A549 (cell line): Measurements from ENCODE around the gene CD79A. TPM values are rescaled to one million over a fixed set of nuclear protein-coding genes. Genes with fewer than 3 reads are reported as not detected.

Source experiments
- ATAC-seq, 2 experiments: fragments of 200-7000 bp in 1 of 2; fragments of >200 bp in 1 of 2; cut with Nextera tagmentation in 1 of 2; cut with Tn5 transposase in 1 of 2; 3 replicates each; pipeline versions ENCODE4 v1.8.0 to v1.9.1; 2018 to 2020; ENCODE audit warnings: mild to moderate bottlenecking in 1 of 2, moderate library complexity in 1 of 2
- CTCF ChIA-PET: fragments of 300-600 bp; sonication (Branson Sonifier 250); formaldehyde crosslinking; extraction: SDS; loops from one replicate; lab custom pipeline; 2021; ENCODE audit warnings: antibody characterized with exemption, inconsistent platforms; lab: Yijun Ruan, JAX
- POLR2A ChIA-PET: fragments of 350-600 bp; formaldehyde crosslinking; extraction: SDS; loops from one replicate; lab custom pipeline; 2021; ENCODE audit warnings: antibody characterized with exemption, inconsistent platforms; lab: Yijun Ruan, JAX
- DNase-seq, 2 experiments: peaks; one replicate each; pipeline versions ENCODE4 v3.0.0 to v3.0.0-alpha.2; 2011 to 2016; ENCODE audit warnings: low read depth in 1 of 2, low spot score in 1 of 2
- FAIRE-seq: peaks from 2 replicates; lab custom pipeline; 2011; peaks lifted over from hg19 to GRCh38; lab: Jason Lieb, UNC
- H3K27ac ChIP-seq, 2 experiments: fragments of >200 bp; sonication (Bioruptor Twin); formaldehyde crosslinking; 3 replicates each; pipeline ENCODE4 v1.5.1; 2016 to 2017
- H3K4me1 ChIP-seq: fragments of >200 bp; sonication (Bioruptor Twin); formaldehyde crosslinking; 3 replicates; pipeline ENCODE4 v1.6.1; 2016
- H3K4me2 ChIP-seq: fragments of >200 bp; sonication (Bioruptor Twin); formaldehyde crosslinking; 3 replicates; pipeline ENCODE4 v1.6.1; 2016
- H3K4me3 ChIP-seq: fragments of >200 bp; sonication (Bioruptor Twin); formaldehyde crosslinking; 3 replicates; pipeline ENCODE4 v1.5.1; 2016
- H3K9me3 ChIP-seq: fragments of >200 bp; sonication (Bioruptor Twin); formaldehyde crosslinking; 3 replicates; pipeline ENCODE4 v1.6.1; 2016
- BHLHE40 ChIP-seq: IDR thresholded peaks from 2 replicates; pipeline ENCODE4 v1.6.1; 2012; ENCODE audit warnings: low read depth, low read length, inconsistent platforms
- EHF ChIP-seq: fragments of 250-450 bp; sonication (Bioruptor Pico); IDR thresholded peaks from 2 replicates; pipeline ENCODE4 v1.5.0; 2020; ENCODE audit warnings: mild to moderate bottlenecking
- EHMT2 ChIP-seq: fragments of 200-600 bp; sonication (generic); IDR thresholded peaks from 2 replicates; pipeline ENCODE4 v1.6.1; 2016; ENCODE audit warnings: antibody characterized with exemption, low read depth, mild to moderate bottlenecking, moderate library complexity
- FOSB ChIP-seq: fragments of 250-450 bp; sonication (Bioruptor Pico); IDR thresholded peaks from 2 replicates; pipeline ENCODE4 v1.5.0; 2020; ENCODE audit warnings: mild to moderate bottlenecking, moderate library complexity
- FOXS1 ChIP-seq: fragments of 250-450 bp; sonication (Bioruptor Pico); IDR thresholded peaks from 2 replicates; pipeline ENCODE4 v1.5.0; 2020; ENCODE audit warnings: mild to moderate bottlenecking, moderate library complexity
- HES2 ChIP-seq: fragments of >200 bp; sonication (Bioruptor Twin); formaldehyde crosslinking; IDR thresholded peaks from 2 replicates; pipeline ENCODE4 v1.6.1; 2016
- HEYL ChIP-seq: fragments of 250-450 bp; sonication (Bioruptor Pico); IDR thresholded peaks from 2 replicates; pipeline ENCODE4 v1.8.0; 2021; ENCODE audit warnings: mild to moderate bottlenecking, moderate library complexity
- HMGXB4 ChIP-seq: fragments of 250-450 bp; sonication (Bioruptor Pico); IDR thresholded peaks from 2 replicates; pipeline ENCODE4 v1.5.0; 2021; ENCODE audit warnings: mild to moderate bottlenecking, moderate library complexity, borderline replicate concordance
- HOXB5 ChIP-seq: fragments of 250-450 bp; sonication (Bioruptor Pico); IDR thresholded peaks from 2 replicates; pipeline ENCODE4 v1.5.0; 2020; ENCODE audit warnings: mild to moderate bottlenecking, moderate library complexity
- JUN ChIP-seq, 2 experiments: fragments of >200 bp; sonication (Bioruptor Twin); formaldehyde crosslinking; IDR thresholded peaks; 2 replicates in 1 of 2; 3 replicates in 1 of 2; pipeline ENCODE4 v1.6.1; 2016 to 2017
- KDM1A ChIP-seq: fragments of 200-600 bp; sonication (generic); IDR thresholded peaks from 2 replicates; pipeline ENCODE4 v1.6.1; 2016; ENCODE audit warnings: low read depth, mild to moderate bottlenecking
- KDM5A ChIP-seq: fragments of 200-600 bp; sonication (generic); IDR thresholded peaks from 2 replicates; pipeline ENCODE4 v1.6.1; 2016; ENCODE audit warnings: antibody characterized with exemption, mild to moderate bottlenecking
- MAX ChIP-seq: IDR thresholded peaks from 2 replicates; pipeline ENCODE4 v1.6.1; 2012
- MYC ChIP-seq: IDR thresholded peaks from 2 replicates; pipeline ENCODE4 v1.6.1; 2012; ENCODE audit warnings: mild to moderate bottlenecking, inconsistent platforms, low read length, improper control_type of control experiment, borderline replicate concordance
- PHF8 ChIP-seq: fragments of 200-600 bp; sonication (generic); IDR thresholded peaks from 2 replicates; pipeline ENCODE4 v1.6.1; 2016; ENCODE audit warnings: low read depth, mild to moderate bottlenecking, antibody characterized with exemption, moderate library complexity, borderline replicate concordance
- POLR2AphosphoS2 ChIP-seq: conservative IDR thresholded peaks from 2 replicates; pipeline ENCODE4 v1.6.1; 2012; ENCODE audit warnings: low read length, improper control_type of control experiment, inconsistent platforms
- RCOR1 ChIP-seq: fragments of 150-350 bp; IDR thresholded peaks from 2 replicates; pipeline ENCODE4 v1.6.1; 2014; ENCODE audit warnings: antibody characterized with exemption, low read length, low read depth
- REST ChIP-seq: fragments of 200-600 bp; sonication (generic); IDR thresholded peaks from 2 replicates; pipeline ENCODE4 v1.6.1; 2016; ENCODE audit warnings: antibody characterized with exemption, mild to moderate bottlenecking, moderate library complexity
- RFX5 ChIP-seq: fragments of 450-650 bp; IDR thresholded peaks from 2 replicates; pipeline ENCODE4 v1.7.1; 2014; ENCODE audit warnings: antibody characterized with exemption, mild to moderate bottlenecking, moderate library complexity
- RNF2 ChIP-seq: fragments of 200-600 bp; sonication (generic); IDR thresholded peaks from 2 replicates; pipeline ENCODE4 v1.6.1; 2016; ENCODE audit warnings: low read depth, mild to moderate bottlenecking, antibody characterized with exemption, moderate library complexity, borderline replicate concordance
- TP53 ChIP-seq: fragments of 250-450 bp; sonication (Bioruptor Pico); IDR thresholded peaks from 2 replicates; pipeline ENCODE4 v1.5.0; 2021; ENCODE audit warnings: mild to moderate bottlenecking, moderate library complexity
- ZFP36 ChIP-seq: fragments of 450-650 bp; IDR thresholded peaks from 2 replicates; pipeline ENCODE4 v1.6.1; 2014; ENCODE audit warnings: borderline replicate concordance; ENCODE audit not compliant: partially characterized antibody
- WGBS: methylation state at CpG from one replicate; pipeline ENCODE4 v1.1.6; 2017; ENCODE audit errors: missing lambda C conversion rate; 5-methylcytosine and 5-hydroxymethylcytosine counted together
- polyA plus RNA-seq, 4 experiments: library from polyadenylated mRNA; depleted of rRNA in 3 of 4; stranded (reverse); fragments of >200 nt; fragmentation: RNase III in 1 of 4; extraction: RNeasy Plus Mini Kit Qiagen cat#74134 plus additional on column Dnase treatment in 1 of 4; gene quantifications; 2 replicates in 3 of 4; 3 replicates in 1 of 4; pipeline ENCODE4 v1.2.3, GENCODE V29; 2011 to 2017

CD79A gene
- polyA plus RNA-seq, 2 of the 4 experiments (the other 2 are of a cell fraction): 0.52 to 0.54 TPM

- ATAC-seq (no peak), FAIRE-seq (no peak), DNase-seq (no peak)
- no peak for TF ChIP-seq HEYL (CRISPR knock-in tag)
- peak; percentile 18 for TF ChIP-seq ZFP36
- TF ChIP-seq PHF8: no peak
- no peak for TF ChIP-seq KDM5A
- TF ChIP-seq REST: no peak
- peaks cover 17% of the 10 kb centered on the region for H3K4me1 ChIP-seq
- H3K4me3 ChIP-seq: peak overlapping the region; percentile 34
- no peaks in the 10 kb centered on the region for H3K9me3 ChIP-seq
- WGBS: 28% methylated on average over 31 of the region's 38 CpGs
- ChIA-PET POLR2A (no interaction called here), CTCF (no interaction called here)
- peak overlapping the region in 1 of 2 experiments; percentile 25; a peak in 2 of 6 replicates for H3K27ac ChIP-seq
- peak overlapping the region; percentile 85 for H3K4me2 ChIP-seq
Measured at GRCh38 chr19:41915021-41915775, 38.1 kb downstream of the CD79A start.

- ChIA-PET CTCF (no interaction called here), POLR2A (no interaction called here)
- Histone ChIP-seq H3K27ac (no peak overlapping the region), H3K4me1 (peaks cover 17% of the 10 kb centered on the region), H3K4me3 (no peak overlapping the region; the same call in 2 of the 3 replicates), H3K4me2 (peak overlapping the region; percentile 85; the same call in 2 of the 3 replicates), H3K9me3 (no peaks in the 10 kb centered on the region)
- DNase-seq (no peak), FAIRE-seq (no peak), ATAC-seq (no peak)
- no peak for TF ChIP-seq MYC
- no peak for TF ChIP-seq POLR2AphosphoS2
- no peak for TF ChIP-seq MAX
- no peak for TF ChIP-seq RCOR1
- TF ChIP-seq HOXB5 (CRISPR knock-in tag): no peak
- TF ChIP-seq KDM1A: no peak
- TF ChIP-seq KDM5A: no peak
- no peak for TF ChIP-seq RNF2
- TF ChIP-seq FOSB (CRISPR knock-in tag): no peak
- TF ChIP-seq BHLHE40: no peak
- TF ChIP-seq HMGXB4 (CRISPR knock-in tag): no peak
- no peak for TF ChIP-seq RFX5
- no peak for TF ChIP-seq EHMT2
- no peak for TF ChIP-seq FOXS1
- TF ChIP-seq EHF: no peak
- TF ChIP-seq TP53 (CRISPR knock-in tag): no peak
- TF ChIP-seq JUN (IDR thresholded peaks at IDR 0.05): no peak
- no peak for TF ChIP-seq HEYL (CRISPR knock-in tag)
- no peak for TF ChIP-seq HES2
- 70% methylated on average over 27 of the region's 27 CpGs for WGBS
Measured at GRCh38 chr19:41915776-41916414, 38.8 kb downstream of the CD79A start.
